GM13976 (cell line): ENCODE measurements around the gene LRRC71.

ENCODE experiments used
- DNase-seq: peaks from one replicate; pipeline ENCODE4 v3.0.0; 2012; ENCODE audit warnings: low spot score
- CTCF ChIP-seq: IDR thresholded peaks from 2 replicates; pipeline ENCODE4 v1.5.1; 2012; ENCODE audit warnings: borderline replicate concordance, mild to moderate bottlenecking; ENCODE audit not compliant: insufficient read depth; ENCODE audit errors: extremely low read depth, missing control alignments, control extremely low read depth
- in situ Hi-C: fragments of 300-500 bp; cut with MboI; formaldehyde crosslinking; loops from one replicate; pipeline ENCODE4 v1.12.0; 2022; ENCODE audit warnings: low sequenced_read_pairs, mixed read lengths, inconsistent platforms; ENCODE audit not compliant: unreplicated experiment

LRRC71 gene

GRCh38 chr1:156936721-156937220 is 16.3 kb downstream of the LRRC71 start:
- no peak for TF ChIP-seq CTCF
- no peak for DNase-seq
- in situ Hi-C loops: no loop called here

GRCh38 chr1:156937883-156938282 is 17.5 kb downstream of the LRRC71 start:
- no peak for DNase-seq
- TF ChIP-seq CTCF: no peak
- in situ Hi-C loops: no loop called here

GRCh38 chr1:156938813-156939212 is 18.4 kb downstream of the LRRC71 start:
- DNase-seq: no peak
- in situ Hi-C loops: no loop called here
- no peak for TF ChIP-seq CTCF

- DNase-seq: no peak
- in situ Hi-C loops: no loop called here
- TF ChIP-seq CTCF: no peak
These were observed 19.4 kb downstream of the LRRC71 start for GRCh38 chr1:156939786-156940334.

GRCh38 chr1:156941675-156942074 is 21.2 kb downstream of the LRRC71 start:
- no peak for DNase-seq
- in situ Hi-C loops: no loop called here

GRCh38 chr1:156942176-156942575 is 21.7 kb downstream of the LRRC71 start:
- no peak for DNase-seq
- no peak for TF ChIP-seq CTCF
- in situ Hi-C loops: no loop called here

More at GRCh38 chr1:156941675-156942074, 21.2 kb downstream of the LRRC71 start:
- no peak for TF ChIP-seq CTCF

GRCh38 chr1:156942576-156942975 is 22.1 kb downstream of the LRRC71 start:
- in situ Hi-C loops: no loop called here
- TF ChIP-seq CTCF: no peak
- DNase-seq: no peak
